ENCODE results near the gene C6orf47. TPM values are rescaled to one million over a fixed set of nuclear protein-coding genes. Genes with fewer than 3 reads are reported as not detected.

C6orf47 gene
- total and polyA plus RNA-seq, 2 of the 8 experiments (the other 6 are each of a cell fraction or from before 2014, with no cell fraction given), result 4.7 to 14.6 TPM

GRCh38 chr6:31692886-31693285, 32.3 kb upstream of the C6orf47 start:
- no peak overlapping the region for H2BK5ac ChIP-seq (ENCODE audit: low read depth, low read length)
- H2BK12ac ChIP-seq (ENCODE audit: low read depth, low read length), result no peak overlapping the region
- no peak overlapping the region for H4K8ac ChIP-seq (ENCODE audit: extremely low read depth, insufficient read depth, low read length)
- H3K27me3 ChIP-seq (replicated peaks in 1 of 4; ENCODE audit: control insufficient read depth in 3 of 4, extremely low read depth in 1 of 4, insufficient read depth in 3 of 4, low read length in 3 of 4), result no peaks in the 10 kb centered on the region
- H2BK120ac ChIP-seq (replicated peaks; ENCODE audit: low read depth, low read length), result no peak overlapping the region
- no peak overlapping the region for H2BK15ac ChIP-seq (ENCODE audit: low read length)
- H3K23ac ChIP-seq (ENCODE audit: insufficient read length), result no peak overlapping the region
- H2BK20ac ChIP-seq (ENCODE audit: low read length), result no peak overlapping the region
- H3K4me2 ChIP-seq (ENCODE audit: insufficient read depth in 1 of 2, low read depth in 2 of 2, low read length in 2 of 2), result no peak overlapping the region
- H3K4me1 ChIP-seq (replicated peaks in 1 of 4; ENCODE audit: control insufficient read depth in 3 of 4, insufficient read depth in 4 of 4, low read length in 3 of 4), result peaks cover 0 to 1% (median 0%) of the 10 kb centered on the region in 4 experiments; a peak in 2 of 7 replicates
- no peak overlapping the region for H3K56ac ChIP-seq (replicated peaks; ENCODE audit: insufficient read length, low read depth, low read length)
- H2AFZ ChIP-seq (ENCODE audit: low read length), result no peak overlapping the region
- peaks cover 6 to 23% (median 17%) of the 10 kb centered on the region in 4 experiments; a peak in 5 of 8 replicates for H3K36me3 ChIP-seq (ENCODE audit: control insufficient read depth in 2 of 4, insufficient read depth in 4 of 4, low read length in 3 of 4)
- no peak overlapping the region for H3K18ac ChIP-seq (ENCODE audit: extremely low read depth, low read length)
- POLR2A ChIA-PET (ENCODE audit: partially characterized antibody), result interaction anchor here (0.9 to 6.6 kb wide), 11 partner anchors 9 to 204 kb away, joined by 3 to 33 read pairs (median 4); partner anchors contain the start of genes ABHD16A, ATP6V1G2, BAG6 and EHMT2
- H3K14ac ChIP-seq (ENCODE audit: insufficient read length), result no peak overlapping the region
- H3K23me2 ChIP-seq (ENCODE audit: low read depth, low read length), result no peaks in the 10 kb centered on the region
- no peak overlapping the region for H4K91ac ChIP-seq (replicated peaks; ENCODE audit: insufficient read length, low read length)
- no peak overlapping the region for H3K4me3 ChIP-seq (ENCODE audit: extremely low read depth in 1 of 4, insufficient read depth in 2 of 4, low read depth in 3 of 4, low read length in 4 of 4)
- DNase-seq (ENCODE audit: low read depth in 1 of 2, low spot score in 2 of 2) (no peak), FAIRE-seq (no peak)
- no peaks in the 10 kb centered on the region for H3K79me1 ChIP-seq (ENCODE audit: low read depth, low read length)
- TF ChIP-seq POLR2A (IDR thresholded peaks at IDR 0.05; ENCODE audit: control extremely low read depth in 1 of 2, low read depth in 2 of 2, low read length in 2 of 2), result no peak
- TF ChIP-seq CBX5 (IDR thresholded peaks at IDR 0.05; ENCODE audit: low read depth, low read length), result no peak
- no peak for TF ChIP-seq SIX5 (IDR thresholded peaks at IDR 0.05; ENCODE audit: low read depth, low read length)
- TF ChIP-seq ZNF274 (IDR thresholded peaks at IDR 0.05; ENCODE audit: borderline replicate concordance, extremely low read depth, low read length), result no peak
- TF ChIP-seq JUND (IDR thresholded peaks at IDR 0.05; ENCODE audit: low read length), result no peak
- TF ChIP-seq SRF (IDR thresholded peaks at IDR 0.05; ENCODE audit: low read depth, low read length), result no peak
- no peak for TF ChIP-seq ASH2L (IDR thresholded peaks at IDR 0.05; ENCODE audit: low read length)
- TF ChIP-seq CTCF (IDR thresholded peaks at IDR 0.05; ENCODE audit: control extremely low read depth in 1 of 3, insufficient read depth in 1 of 3, low read depth in 1 of 3, low read length in 3 of 3), result no peak
- no peak for TF ChIP-seq HDAC2 (IDR thresholded peaks at IDR 0.05; ENCODE audit: borderline replicate concordance in 1 of 2, low read depth in 2 of 2, low read length in 2 of 2)
- CTCF ChIA-PET (ENCODE audit: partially characterized antibody), result interaction anchor here (0.6 to 5.8 kb wide), 13 partner anchors 12 to 103 kb away, joined by 3 to 26 read pairs (median 3); partner anchors contain the start of genes GPANK1, LY6G5B, LY6G5C and VARS1
- no peak overlapping the region for H2AK5ac ChIP-seq (ENCODE audit: low read depth, low read length)
- H4K20me1 ChIP-seq (replicated peaks in 1 of 2; ENCODE audit: control insufficient read depth in 1 of 2, insufficient read depth in 2 of 2, low read length in 2 of 2), result no peaks in the 10 kb centered on the region
- H3K9ac ChIP-seq (replicated peaks in 1 of 4; ENCODE audit: extremely low read depth in 1 of 4, low read depth in 3 of 4, low read length in 3 of 4), result no peak overlapping the region
- H3K9me3 ChIP-seq (ENCODE audit: insufficient read depth in 2 of 2, low read depth in 1 of 2, low read length in 1 of 2), result no peaks in the 10 kb centered on the region
- no peak overlapping the region for H3K4ac ChIP-seq (replicated peaks; ENCODE audit: insufficient read length, low read depth, low read length)
- peak overlapping the region; percentile 15; the same call in 1 of the 2 replicates for H3K27ac ChIP-seq (ENCODE audit: low read depth, low read length)
- no peaks in the 10 kb centered on the region for H3K79me2 ChIP-seq (ENCODE audit: control insufficient read depth in 1 of 2, insufficient read depth in 2 of 2, low read length in 2 of 2)
- WGBS, 2 experiments (ENCODE audit: extremely low coverage in 1 of 2, insufficient coverage in 1 of 2, insufficient read length in 1 of 2, insufficient replicate concordance in 2 of 2, low coverage in 1 of 2, low lambda C conversion rate in 2 of 2, missing lambda C conversion rate in 1 of 2), result 90% methylated on average over 9 of the region's 9 CpGs; no CpG with 5 or more reads in 1 of the 2 experiments
- H4K5ac ChIP-seq (ENCODE audit: insufficient read length, low read depth, low read length), result no peak overlapping the region
